ENCODE results near the gene SLC39A11. TPM values are rescaled to one million over a fixed set of nuclear protein-coding genes. Genes with fewer than 3 reads are reported as not detected.

SLC39A11 gene
- total and polyA plus RNA-seq, 2 of the 13 experiments (the other 11 are each of a cell fraction or from before 2014, with no cell fraction given), result 17.2 to 31.5 TPM

DNA sequence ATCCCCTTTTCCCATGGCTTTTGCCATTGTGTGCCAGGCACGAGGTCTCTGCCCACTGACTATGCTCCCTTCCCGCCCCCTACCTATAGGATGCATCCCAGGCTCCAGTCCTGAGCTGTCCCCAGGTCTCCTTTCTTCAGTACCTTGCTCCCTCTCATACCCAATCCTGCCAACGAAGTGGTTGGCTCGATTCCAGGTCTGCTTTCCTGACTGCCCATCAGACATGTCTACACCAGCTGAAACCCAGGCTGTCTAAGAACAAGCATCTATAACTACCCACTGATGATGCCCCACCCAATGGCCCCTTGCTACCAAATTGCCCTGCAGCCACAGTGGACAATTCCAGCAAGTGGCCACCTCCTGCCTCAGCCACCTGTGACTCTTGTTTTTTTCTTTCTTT, 492.6 kb downstream of the SLC39A11 start:
- H3K79me2 ChIP-seq (ENCODE audit: insufficient read depth, low read length), result no peaks in the 10 kb centered on the region
- intact Hi-C loops (cut with micrococcal nuclease; ENCODE audit: unreplicated experiment) (no loop called here), in situ Hi-C loops (cut with HindIII; ENCODE audit: extremely low pct_ligation_motif_present, low pct_unique_long_range_greater_than_20kb) (no loop called here)
- 67% methylated on average over 4 of the region's 4 CpGs for WGBS (ENCODE audit: low lambda C conversion rate)
- no peak overlapping the region for H3K27ac ChIP-seq (ENCODE audit: extremely low read length, insufficient read depth, low read length)
- no peak overlapping the region for H3K4me3 ChIP-seq (replicated peaks in 1 of 3; ENCODE audit: insufficient read depth in 1 of 3, low read depth in 2 of 3, low read length in 3 of 3)
- H3K4me1 ChIP-seq (ENCODE audit: insufficient read depth, low read length), result peaks cover 46% of the 10 kb centered on the region
- H3K4me2 ChIP-seq (ENCODE audit: low read depth, low read length), result no peak overlapping the region
- no peaks in the 10 kb centered on the region for H4K20me1 ChIP-seq (ENCODE audit: insufficient read depth, low read length)
- H3K36me3 ChIP-seq (replicated peaks in 1 of 2; ENCODE audit: control insufficient read depth in 1 of 2, insufficient read depth in 2 of 2, low read length in 2 of 2), result no peaks in the 10 kb centered on the region
- no peak for TF ChIP-seq THYN1 (CRISPR knock-in tag; IDR thresholded peaks at IDR 0.05; ENCODE audit: borderline replicate concordance, low read depth)
- no peak for TF ChIP-seq SNAPC5 (CRISPR knock-in tag; IDR thresholded peaks at IDR 0.05; ENCODE audit: borderline replicate concordance)
- no peak for TF ChIP-seq ZNF883 (CRISPR knock-in tag; IDR thresholded peaks at IDR 0.05; ENCODE audit: not compliant biosample characterization)
- no peak for TF ChIP-seq ZXDC (CRISPR knock-in tag; IDR thresholded peaks at IDR 0.05)
- no peak for TF ChIP-seq HNRNPH1 (optimal IDR thresholded peaks at IDR 0.05; ENCODE audit: low read depth, low read length)
- TF ChIP-seq, protein P1, sequence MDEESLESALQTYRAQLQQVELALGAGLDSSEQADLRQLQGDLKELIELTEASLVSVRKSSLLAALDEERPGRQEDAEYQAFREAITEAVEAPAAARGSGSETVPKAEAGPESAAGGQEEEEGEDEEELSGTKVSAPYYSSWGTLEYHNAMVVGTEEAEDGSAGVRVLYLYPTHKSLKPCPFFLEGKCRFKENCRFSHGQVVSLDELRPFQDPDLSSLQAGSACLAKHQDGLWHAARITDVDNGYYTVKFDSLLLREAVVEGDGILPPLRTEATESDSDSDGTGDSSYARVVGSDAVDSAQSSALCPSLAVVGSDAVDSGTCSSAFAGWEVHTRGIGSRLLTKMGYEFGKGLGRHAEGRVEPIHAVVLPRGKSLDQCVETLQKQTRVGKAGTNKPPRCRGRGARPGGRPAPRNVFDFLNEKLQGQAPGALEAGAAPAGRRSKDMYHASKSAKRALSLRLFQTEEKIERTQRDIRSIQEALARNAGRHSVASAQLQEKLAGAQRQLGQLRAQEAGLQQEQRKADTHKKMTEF (CRISPR knock-in tag; IDR thresholded peaks at IDR 0.05), result no peak
- no peak for TF ChIP-seq ELF1 (CRISPR knock-in tag; IDR thresholded peaks at IDR 0.05)
- no peak for TF ChIP-seq IRF2 (CRISPR knock-in tag; IDR thresholded peaks at IDR 0.05)
- TF ChIP-seq ZNF766 (CRISPR knock-in tag; IDR thresholded peaks at IDR 0.05; ENCODE audit: borderline replicate concordance), result no peak
- no peak for TF ChIP-seq ZNF292 (CRISPR knock-in tag; IDR thresholded peaks at IDR 0.05; ENCODE audit: borderline replicate concordance, low read depth)
- no peak overlapping the region for H3K9ac ChIP-seq (ENCODE audit: insufficient read depth, low read depth, low read length)
- no peak overlapping the region for H2AFZ ChIP-seq (ENCODE audit: low read length)
- CTCF ChIA-PET (ENCODE audit: low intra/inter-chr PET ratio, low total read pairs), result no interaction called here
- FAIRE-seq, result no peak
- no peak for DNase-seq (ENCODE audit: low spot score)
- no peaks in the 10 kb centered on the region for H3K9me3 ChIP-seq (ENCODE audit: low read length)
- no peak for ATAC-seq
- POLR2A ChIA-PET, result no interaction called here
- no peaks in the 10 kb centered on the region for H3K27me3 ChIP-seq (ENCODE audit: control insufficient read depth in 1 of 2, insufficient read depth in 2 of 2, low read length in 2 of 2)
- BruUV-seq (replicated peaks), result no TSS peak

Data from HepG2 (cell line).